GM10266 (cell line): ENCODE results near the gene FAM13A.

ENCODE experiments used
- DNase-seq: peaks from one replicate; pipeline ENCODE4 v3.0.0; 2012; ENCODE audit errors: extremely low spot score
- CTCF ChIP-seq: IDR thresholded peaks from 2 replicates; pipeline ENCODE4 v1.5.1; 2012; ENCODE audit warnings: mild to moderate bottlenecking, low read depth; ENCODE audit not compliant: control insufficient read depth, insufficient read depth; ENCODE audit errors: missing control alignments

The FAM13A gene

GRCh38 chr4:88755454-88755853 lies 301.5 kb downstream of the FAM13A start:
- no peak for TF ChIP-seq CTCF
- DNase-seq: no peak

GRCh38 chr4:88754796-88755195 lies 302.2 kb downstream of the FAM13A start:
- no peak for DNase-seq
- TF ChIP-seq CTCF: no peak

GRCh38 chr4:88753658-88754571 lies 303.1 kb downstream of the FAM13A start:
- no peak for DNase-seq
- no peak for TF ChIP-seq CTCF

GRCh38 chr4:88752754-88753153 lies 304.2 kb downstream of the FAM13A start:
- no peak for TF ChIP-seq CTCF
- no peak for DNase-seq

- TF ChIP-seq CTCF: no peak
- DNase-seq: no peak
Measured at GRCh38 chr4:88752076-88752463, 304.9 kb downstream of the FAM13A start.

- no peak for TF ChIP-seq CTCF
- no peak for DNase-seq
Measured at GRCh38 chr4:88751258-88752075, 305.5 kb downstream of the FAM13A start.

GRCh38 chr4:88750369-88750768 lies 306.6 kb downstream of the FAM13A start:
- DNase-seq: no peak
- TF ChIP-seq CTCF: no peak
